Transverse colon (tissue), 4 donors: Measurements from ENCODE around the gene SUSD6. TPM values are rescaled to one million over a fixed set of nuclear protein-coding genes. Genes with fewer than 3 reads are reported as not detected.

Experiments used
- DNase-seq: peaks from one replicate; pipeline ENCODE4 v3.0.0-alpha.2; 2019
- H3K27ac ChIP-seq, 4 donors: fragments of 200-600 bp; sonication (generic); 2 replicates each; pipeline ENCODE4 v1.5.1; 2016 to 2018; ENCODE audit warnings: inconsistent platforms in 4 of 4
- H3K27me3 ChIP-seq: fragments of 200-600 bp; sonication (generic); 2 replicates; pipeline ENCODE4 v1.5.1; 2017; ENCODE audit warnings: inconsistent platforms
- H3K36me3 ChIP-seq, 4 donors: fragments of 200-600 bp; sonication (generic); 2 replicates each; pipeline ENCODE4 v1.5.1; 2017 to 2019; ENCODE audit warnings: inconsistent platforms in 4 of 4
- H3K4me1 ChIP-seq, 4 donors: fragments of 200-600 bp; sonication (generic); 2 replicates each; pipeline ENCODE4 v1.5.1; 2017 to 2020; ENCODE audit warnings: inconsistent platforms in 4 of 4
- H3K4me3 ChIP-seq, 4 donors: fragments of 200-600 bp; sonication (generic); 1 replicate in 1 of 4; 2 replicates in 3 of 4; pipeline versions ENCODE4 v1.5.1 to v1.6.1; 2017 to 2019; ENCODE audit warnings: inconsistent platforms in 4 of 4
- H3K9me3 ChIP-seq, 2 donors: fragments of 200-600 bp; sonication (generic); 2 replicates each; pipeline ENCODE4 v1.5.1; 2017 to 2019; ENCODE audit warnings: inconsistent platforms in 2 of 2
- CTCF ChIP-seq, 5 experiments: fragments of 200-600 bp in 3 of 5; fragments of 450-650 bp in 2 of 5; sonication (generic) in 3 of 5; IDR thresholded peaks; 1 replicate in 2 of 5; 2 replicates in 3 of 5; pipeline ENCODE4 v1.5.1; 2016 to 2017; ENCODE audit warnings: antibody characterized with exemption in 5 of 5, inconsistent platforms in 3 of 5, mild to moderate bottlenecking in 2 of 5, moderate library complexity in 1 of 5
- EP300 ChIP-seq: sonication (generic); formaldehyde crosslinking; IDR thresholded peaks from one replicate; pipeline ENCODE4 v1.6.1; 2017; ENCODE audit warnings: antibody characterized with exemption, low read depth
- POLR2A ChIP-seq: fragments of 450-650 bp; IDR thresholded peaks from one replicate; pipeline ENCODE4 v1.6.1; 2016; ENCODE audit warnings: antibody characterized with exemption, mild to moderate bottlenecking, moderate library complexity
- POLR2AphosphoS5 ChIP-seq, 3 donors: sonication (generic); formaldehyde crosslinking; IDR thresholded peaks; one replicate each; pipeline ENCODE4 v1.6.1; 2016; ENCODE audit warnings: antibody characterized with exemption in 3 of 3
- WGBS, 2 donors: methylation state at CpG; one replicate each; pipeline ENCODE4 v1.1.5; 2018; ENCODE audit warnings: low coverage in 1 of 2; 5-methylcytosine and 5-hydroxymethylcytosine counted together
- in situ Hi-C, 4 donors: fragments of 200-750 bp; cut with MboI; loops; one replicate each; pipeline versions ENCODE4 v1.15.0 to v1.15.1; 2017; ENCODE audit warnings: low sequenced_read_pairs in 3 of 4, low pct_ligation_motif_present in 1 of 4, low pct_unique_long_range_greater_than_20kb in 1 of 4
- intact Hi-C: fragments of 100-400 bp; cut with DNase I; formaldehyde crosslinking; loops from one replicate; pipeline ENCODE4 v1.15.1; 2023; ENCODE audit warnings: low total_unique reads
- total RNA-seq, 4 donors: library from RNA; depleted of rRNA; stranded (reverse); fragments of >200 nt; gene quantifications; one replicate each; pipeline ENCODE4 v1.1.0, GENCODE V29; 2016

The SUSD6 gene
- total RNA-seq, 4 donors from 2014 or later = 29.1 to 159 (median 95.0) TPM

GRCh38 chr14:69711881-69712560, 100.6 kb downstream of the SUSD6 start:
- TF ChIP-seq EP300 (no peak), CTCF (IDR thresholded peaks at IDR 0.05) (no peak), POLR2A (no peak), POLR2AphosphoS5 (IDR thresholded peaks at IDR 0.05) (no peak)
- peak overlapping the region; percentile 55 to 73 (median 65) for H3K27ac ChIP-seq
- peak; percentile 26 for DNase-seq
- H3K4me1 ChIP-seq = peaks cover 17 to 59% (median 48%) of the 10 kb centered on the region in 4 donors
- H3K36me3 ChIP-seq = peaks cover 0 to 28% (median 8%) of the 10 kb centered on the region in 4 donors
- intact Hi-C loops (no loop called here), in situ Hi-C loops (no loop called here)
- 61% methylated on average over 11 of the region's 11 CpGs; no CpG with 5 or more reads in 1 of the 2 donors for WGBS, 2 donors
- H3K4me3 ChIP-seq = no peak overlapping the region
- no peaks in the 10 kb centered on the region for H3K9me3 ChIP-seq
- H3K27me3 ChIP-seq = no peaks in the 10 kb centered on the region

GRCh38 chr14:69712599-69713088, 101.2 kb downstream of the SUSD6 start:
- no peaks in the 10 kb centered on the region for H3K9me3 ChIP-seq
- WGBS, 2 donors = 46% methylated on average over 6 of the region's 6 CpGs; no CpG with 5 or more reads in 1 of the 2 donors
- no peaks in the 10 kb centered on the region for H3K27me3 ChIP-seq
- in situ Hi-C loops = no loop called here
- DNase-seq = peak; percentile 83
- H3K36me3 ChIP-seq = peaks cover 0 to 22% (median 8%) of the 10 kb centered on the region in 4 donors
- H3K27ac ChIP-seq = peak overlapping the region; percentile 55 to 73 (median 65)
- intact Hi-C loops = no loop called here
- TF ChIP-seq POLR2AphosphoS5 (IDR thresholded peaks at IDR 0.05) = peak in 2 of 3 donors; percentile 42 to 47
- TF ChIP-seq POLR2A = peak; percentile 34
- TF ChIP-seq EP300 = no peak
- peaks cover 17 to 64% (median 48%) of the 10 kb centered on the region in 4 donors for H3K4me1 ChIP-seq
- H3K4me3 ChIP-seq = no peak overlapping the region

GRCh38 chr14:69713209-69713781, 101.9 kb downstream of the SUSD6 start:
- peak; percentile 47 for DNase-seq
- peaks cover 0 to 18% (median 8%) of the 10 kb centered on the region in 4 donors for H3K36me3 ChIP-seq
- peak overlapping the region; percentile 55 to 73 (median 65) for H3K27ac ChIP-seq
- H3K9me3 ChIP-seq = no peaks in the 10 kb centered on the region
- WGBS, 2 donors = 55 to 67% methylated on average over 1 to 4 of the region's 4 CpGs
- H3K4me3 ChIP-seq = no peak overlapping the region
- no peaks in the 10 kb centered on the region for H3K27me3 ChIP-seq
- intact Hi-C loops (no loop called here), in situ Hi-C loops (no loop called here)
- peaks cover 17 to 64% (median 48%) of the 10 kb centered on the region in 4 donors for H3K4me1 ChIP-seq
- TF ChIP-seq CTCF (IDR thresholded peaks at IDR 0.05) = peak in 2 of 5 experiments; percentile 28 to 38
- peak in 2 of 3 donors; percentile 34 to 46 for TF ChIP-seq POLR2AphosphoS5 (IDR thresholded peaks at IDR 0.05)
- no peak for TF ChIP-seq EP300

GRCh38 chr14:69713993-69714679, 102.7 kb downstream of the SUSD6 start:
- Histone ChIP-seq H3K4me3 (no peak overlapping the region), H3K36me3 (peaks cover 0 to 11% (median 4%) of the 10 kb centered on the region in 4 donors), H3K27ac (peak overlapping the region; percentile 55 to 73 (median 65)), H3K9me3 (no peaks in the 10 kb centered on the region), H3K4me1 (peaks cover 17 to 64% (median 48%) of the 10 kb centered on the region in 4 donors), H3K27me3 (no peaks in the 10 kb centered on the region)
- WGBS, 2 donors = 59 to 64% methylated on average over 8 to 9 of the region's 9 CpGs
- peak; percentile 44 to 59 (median 47) for TF ChIP-seq POLR2AphosphoS5 (IDR thresholded peaks at IDR 0.05)
- TF ChIP-seq POLR2A = no peak
- in situ Hi-C loops = no loop called here
- intact Hi-C loops = no loop called here
- DNase-seq = peak; percentile 32
